PC-9 (cell line): ENCODE results near the gene ERCC5. TPM values are rescaled to one million over a fixed set of nuclear protein-coding genes. Genes with fewer than 3 reads are reported as not detected.

ENCODE experiments used
- BruUV-seq: library from RNA; stranded (reverse); fragments of 400-500 nt; replicated peaks from 2 replicates; lab custom pipeline; 2021; lab: Mats Ljungman, UMichigan
- CTCF ChIA-PET: fragments of 300-600 bp; sonication (Branson Sonifier 250); formaldehyde crosslinking; loops from one replicate; lab custom pipeline; 2022; ENCODE audit warnings: antibody characterized with exemption; lab: Charles Lee
- POLR2A ChIA-PET: fragments of 300-600 bp; sonication (Branson Sonifier 250); formaldehyde crosslinking; loops from one replicate; lab custom pipeline; 2022; ENCODE audit warnings: antibody characterized with exemption; ENCODE audit not compliant: unreplicated experiment; lab: Charles Lee
- DNase-seq, 2 experiments: peaks; one replicate each; pipeline versions ENCODE4 v3.0.0 to v3.0.0-alpha.2; 2015 to 2022; ENCODE audit warnings: mixed read lengths in 1 of 2
- H2AFZ ChIP-seq: fragments of 200-600 bp; sonication (generic); 2 replicates; pipeline ENCODE4 v1.8.1; 2017; ENCODE audit warnings: antibody characterized with exemption
- H3F3A ChIP-seq: fragments of 200-600 bp; sonication (generic); 2 replicates; pipeline ENCODE4 v1.8.1; 2017; ENCODE audit warnings: antibody characterized with exemption, mild to moderate bottlenecking, low read depth; ENCODE audit not compliant: insufficient read depth
- H3K27ac ChIP-seq: fragments of 200-600 bp; sonication (generic); 2 replicates; pipeline ENCODE4 v1.6.1; 2016; ENCODE audit warnings: mixed run types
- H3K27me3 ChIP-seq: fragments of 200-600 bp; sonication (generic); 2 replicates; pipeline ENCODE4 v1.6.1; 2016; ENCODE audit warnings: low read depth, mixed run types; ENCODE audit not compliant: insufficient read depth
- H3K36me3 ChIP-seq: fragments of 200-600 bp; sonication (generic); 2 replicates; pipeline ENCODE4 v1.6.1; 2016; ENCODE audit warnings: low read depth, mixed run types
- H3K4me1 ChIP-seq: fragments of 200-600 bp; sonication (generic); replicated peaks from 2 replicates; pipeline ENCODE4 v1.6.1; 2016; ENCODE audit warnings: mixed run types; ENCODE audit not compliant: insufficient read depth
- H3K4me2 ChIP-seq: fragments of 200-600 bp; sonication (generic); 2 replicates; pipeline ENCODE4 v1.6.1; 2017; ENCODE audit warnings: mixed run types
- H3K4me3 ChIP-seq: fragments of 200-600 bp; sonication (generic); 2 replicates; pipeline ENCODE4 v1.6.1; 2016; ENCODE audit warnings: mixed run types
- H3K79me2 ChIP-seq: fragments of 200-600 bp; sonication (generic); 2 replicates; pipeline ENCODE4 v1.6.1; 2017; ENCODE audit warnings: low read depth, mixed run types
- H3K9me2 ChIP-seq: fragments of 200-600 bp; sonication (generic); 2 replicates; pipeline ENCODE4 v1.8.1; 2017; ENCODE audit warnings: mild to moderate bottlenecking; ENCODE audit not compliant: insufficient read depth
- H3K9me3 ChIP-seq: fragments of 200-600 bp; sonication (generic); 2 replicates; pipeline ENCODE4 v1.8.1; 2016; ENCODE audit warnings: low read depth; ENCODE audit not compliant: insufficient read depth
- H4K20me1 ChIP-seq: fragments of 200-600 bp; sonication (generic); 2 replicates; pipeline ENCODE4 v1.8.1; 2017; ENCODE audit not compliant: insufficient read depth
- CTCF ChIP-seq: fragments of 200-600 bp; sonication (generic); conservative IDR thresholded peaks from 2 replicates; pipeline ENCODE4 v1.6.1; 2017; ENCODE audit warnings: mixed run types, antibody characterized with exemption, mild to moderate bottlenecking, moderate library complexity
- EZH2 ChIP-seq: fragments of 200-600 bp; sonication (generic); IDR thresholded peaks from 2 replicates; pipeline ENCODE4 v1.8.0; 2017; ENCODE audit warnings: antibody characterized with exemption, low read depth
- intact Hi-C: fragments of 100-400 bp; cut with micrococcal nuclease; formaldehyde crosslinking; loops from one replicate; pipeline ENCODE4 v1.10.0; 2022; ENCODE audit not compliant: unreplicated experiment
- total RNA-seq: library from RNA; stranded (reverse); gene quantifications from 2 replicates; pipeline ENCODE4 v1.2.3, GENCODE V29; 2021

The ERCC5 gene
- total RNA-seq, 1 experiment from 2014 or later, result 33.9 TPM

- H3K27ac ChIP-seq, result no peak overlapping the region
- POLR2A ChIA-PET, result no interaction called here
These were observed 61.4 kb downstream of the ERCC5 start for GRCh38 chr13:102907016-102907756.

GRCh38 chr13:102907886-102908515, 62.2 kb downstream of the ERCC5 start:
- Histone ChIP-seq H3K79me2 (no peaks in the 10 kb centered on the region), H3K27me3 (no peaks in the 10 kb centered on the region), H3F3A (peaks cover 29% of the 10 kb centered on the region), H3K4me1 (peaks cover 38% of the 10 kb centered on the region), H4K20me1 (no peaks in the 10 kb centered on the region), H3K4me2 (no peak overlapping the region), H3K36me3 (no peaks in the 10 kb centered on the region), H3K9me3 (peaks cover 6% of the 10 kb centered on the region), H3K4me3 (no peak overlapping the region), H3K27ac (no peak overlapping the region), H3K9me2 (no peaks in the 10 kb centered on the region), H2AFZ (no peak overlapping the region)
- CTCF ChIA-PET, result no interaction called here
- BruUV-seq, result no TSS peak
- no peak for DNase-seq
- no peak for TF ChIP-seq EZH2
- no peak for TF ChIP-seq CTCF
- intact Hi-C loops, result no loop called here
- POLR2A ChIA-PET, result no interaction called here

More at GRCh38 chr13:102907016-102907756, 61.4 kb downstream of the ERCC5 start:
- no peaks in the 10 kb centered on the region for H4K20me1 ChIP-seq
- H3K36me3 ChIP-seq, result no peaks in the 10 kb centered on the region
- no peak overlapping the region for H3K4me2 ChIP-seq
- H3K79me2 ChIP-seq, result no peaks in the 10 kb centered on the region
- DNase-seq, result no peak
- H3K9me2 ChIP-seq, result no peaks in the 10 kb centered on the region
- CTCF ChIA-PET, result no interaction called here
- peaks cover 34% of the 10 kb centered on the region for H3K4me1 ChIP-seq
- H3K27me3 ChIP-seq, result no peaks in the 10 kb centered on the region
- peaks cover 6% of the 10 kb centered on the region; the same call in 1 of the 2 replicates for H3K9me3 ChIP-seq
- intact Hi-C loops, result no loop called here
- no peak for TF ChIP-seq EZH2
- no peak for TF ChIP-seq CTCF
- BruUV-seq, result no TSS peak
- no peak overlapping the region for H2AFZ ChIP-seq
- peaks cover 29% of the 10 kb centered on the region for H3F3A ChIP-seq
- H3K4me3 ChIP-seq, result no peak overlapping the region

- peak overlapping the region; percentile 83; the same call in 1 of the 2 replicates for H3K27ac ChIP-seq
- no peak overlapping the region for H3K4me2 ChIP-seq
- CTCF ChIA-PET, result no interaction called here
- no peaks in the 10 kb centered on the region for H4K20me1 ChIP-seq
- H3K9me2 ChIP-seq, result no peaks in the 10 kb centered on the region
- H3K4me1 ChIP-seq, result peaks cover 29% of the 10 kb centered on the region
- DNase-seq, result no peak
- no peak for TF ChIP-seq EZH2
- TF ChIP-seq CTCF, result no peak
- H3K27me3 ChIP-seq, result no peaks in the 10 kb centered on the region
- no TSS peak for BruUV-seq
- peaks cover 6% of the 10 kb centered on the region for H3K9me3 ChIP-seq
- H3K4me3 ChIP-seq, result no peak overlapping the region
- no peak overlapping the region for H2AFZ ChIP-seq
- peaks cover 21% of the 10 kb centered on the region for H3F3A ChIP-seq
- no peaks in the 10 kb centered on the region for H3K36me3 ChIP-seq
- intact Hi-C loops, result loop anchor here (2.0 to 10.0 kb wide), 4 partner anchors 277 to 1662 kb away; no protein-coding TSS in a partner anchor
- POLR2A ChIA-PET, result no interaction called here
- H3K79me2 ChIP-seq, result no peaks in the 10 kb centered on the region
These were observed 64.1 kb downstream of the ERCC5 start for GRCh38 chr13:102909971-102910370.
